Heart left ventricle (tissue), 16 donors: ENCODE data around the gene FGF14. TPM values are rescaled to one million over a fixed set of nuclear protein-coding genes. Genes with fewer than 3 reads are reported as not detected.

ENCODE experiments used
- ATAC-seq, 4 donors: fragments of 200-7000 bp; cut with Tn5 transposase; one replicate each; pipeline ENCODE4 v1.9.1; 2020 to 2022; ENCODE audit warnings: moderate library complexity in 4 of 4, mild to moderate bottlenecking in 3 of 4, moderate number of reproducible peaks in 1 of 4
- DNase-seq, 5 donors: peaks; one replicate each; pipeline ENCODE4 v3.0.0-alpha.2; 2020
- H3K27ac ChIP-seq, 12 donors: fragments of 200-600 bp; sonication (generic) in 4 of 12; one replicate each; pipeline versions ENCODE4 v1.5.0 to v1.8.0; 2016 to 2022; ENCODE audit warnings: mild to moderate bottlenecking in 2 of 12
- H3K27me3 ChIP-seq, 9 donors: fragments of 200-600 bp; sonication (generic) in 2 of 9; one replicate each; pipeline versions ENCODE4 v1.5.1 to v1.8.0; 2016 to 2022; ENCODE audit warnings: mild to moderate bottlenecking in 3 of 9
- H3K36me3 ChIP-seq, 9 donors: fragments of 200-600 bp; sonication (generic) in 2 of 9; one replicate each; pipeline versions ENCODE4 v1.5.0 to v1.8.0; 2018 to 2022; ENCODE audit warnings: mild to moderate bottlenecking in 2 of 9
- H3K4me1 ChIP-seq, 12 donors: fragments of 200-600 bp; sonication (generic) in 4 of 12; one replicate each; pipeline versions ENCODE4 v1.5.0 to v1.8.0; 2016 to 2022; ENCODE audit warnings: mild to moderate bottlenecking in 3 of 12
- H3K4me3 ChIP-seq, 12 donors: fragments of 200-600 bp; sonication (generic) in 4 of 12; one replicate each; pipeline versions ENCODE4 v1.5.0 to v1.8.0; 2017 to 2022; ENCODE audit warnings: mild to moderate bottlenecking in 9 of 12, moderate library complexity in 4 of 12
- H3K9me3 ChIP-seq, 12 donors: fragments of 200-600 bp; sonication (generic) in 4 of 12; one replicate each; pipeline versions ENCODE4 v1.5.0 to v1.8.0; 2016 to 2022; ENCODE audit warnings: mild to moderate bottlenecking in 1 of 12
- POLR2A ChIP-seq, 2 donors: fragments of 450-650 bp; IDR thresholded peaks; one replicate each; pipeline ENCODE4 v1.6.1; 2017; ENCODE audit warnings: antibody characterized with exemption in 2 of 2, mild to moderate bottlenecking in 2 of 2, moderate library complexity in 2 of 2
- WGBS, 4 donors: extraction: QIAGEN DNeasy Blood & Tissue Kit in 2 of 4; methylation state at CpG; one replicate each; pipeline versions ENCODE4 v1.1.5 to v1.1.7; 2013 to 2018; 5-methylcytosine and 5-hydroxymethylcytosine counted together
- intact Hi-C, 10 donors: fragments of 100-400 bp; cut with DNase I; formaldehyde crosslinking; loops; one replicate each; pipeline versions ENCODE4 v1.11.1 to v1.14.2; 2022
- polyA plus RNA-seq, 2 donors: library from polyadenylated mRNA; stranded (reverse); fragments of 200-250 nt; gene quantifications; one replicate each; pipeline ENCODE4 v1.2.3, GENCODE V29; 2013
- total RNA-seq, 9 donors: library from RNA; depleted of rRNA in 2 of 9; stranded (reverse); fragments of >200 nt in 2 of 9; fragmentation: NEBNext Ultra II Directional in 3 of 9; extraction: Animal tissue kit (Norgen Biotek cat#: 25700) in 3 of 9; gene quantifications; one replicate each; pipeline versions ENCODE4 v1.1.0 to v1.2.4, GENCODE V29; 2016 to 2023
- TF ChIP-seq, protein P1 (sequence below), 12 donors: fragments of 200-600 bp; sonication (generic) in 4 of 12; IDR thresholded peaks; one replicate each; pipeline versions ENCODE4 v1.5.0 to v1.8.0; 2018 to 2022; ENCODE audit warnings: antibody characterized with exemption in 12 of 12, mild to moderate bottlenecking in 5 of 12
- donor health status: ischemic (EF 13 %, LVEDD 7.1; RV severe dilation, severe dysfunction).
- donor health status: healthy with polysubstance abuse.
- donor health status: DM: no; HTN: yes; CAD: no.
- donor health status: DM: no; HTN: no; CAD: no.
- donor health status: ischemic (EF 25% LVEDD 6.9; RV normal size, moderate dysfunction).
- donor health status: ischemic (EF 25% LVEDD 5.7; RV mildly dilated, moderate dysfunction).
- donor health status: healthy.
- donor health status: DM: yes; HTN: yes; CAD: no.
- donor health status: ischemic (EF 35%, LVEDD 5.7; RV mildly dilated, moderate dysfunction).
- donor health status: nonischemic (EF 11% LVEDD 7.7; RV severe dilation, severe dysfunction).
- donor health status: DM: yes; HTN: yes; CAD: no.
- donor health status: PGD.
- donor health status: ischemic (EF 29% LVEDD 5.4; RV normal size, mild dysfunction).
- donor health status: nonischemic (EF 23%, LVEDD 6.1; RV moderate dilation, normal function).

Gene FGF14
- total and polyA plus RNA-seq, 11 donors = 0.14 to 6.3 (median 3.9) TPM

DNA sequence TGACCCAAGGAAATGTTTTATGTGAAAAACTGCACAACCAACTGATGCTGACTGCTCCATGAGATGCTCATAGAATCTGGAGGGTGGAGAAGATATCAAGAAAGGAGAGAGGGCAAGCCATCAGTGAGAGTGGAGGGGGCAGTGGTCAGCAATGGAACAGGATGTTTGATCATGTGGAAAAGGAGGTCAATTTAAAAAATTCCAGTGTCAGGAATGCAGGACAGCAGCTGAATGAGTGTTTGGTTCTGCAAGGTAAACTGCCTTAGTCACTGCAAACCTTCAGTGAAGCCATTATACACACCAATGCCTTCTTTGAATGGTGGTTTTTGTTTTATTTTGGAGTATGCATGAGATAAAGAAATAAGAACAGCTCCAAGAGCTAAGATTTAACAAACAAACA, 121.5 kb downstream of the FGF14 start:
- TF ChIP-seq, protein P1, sequence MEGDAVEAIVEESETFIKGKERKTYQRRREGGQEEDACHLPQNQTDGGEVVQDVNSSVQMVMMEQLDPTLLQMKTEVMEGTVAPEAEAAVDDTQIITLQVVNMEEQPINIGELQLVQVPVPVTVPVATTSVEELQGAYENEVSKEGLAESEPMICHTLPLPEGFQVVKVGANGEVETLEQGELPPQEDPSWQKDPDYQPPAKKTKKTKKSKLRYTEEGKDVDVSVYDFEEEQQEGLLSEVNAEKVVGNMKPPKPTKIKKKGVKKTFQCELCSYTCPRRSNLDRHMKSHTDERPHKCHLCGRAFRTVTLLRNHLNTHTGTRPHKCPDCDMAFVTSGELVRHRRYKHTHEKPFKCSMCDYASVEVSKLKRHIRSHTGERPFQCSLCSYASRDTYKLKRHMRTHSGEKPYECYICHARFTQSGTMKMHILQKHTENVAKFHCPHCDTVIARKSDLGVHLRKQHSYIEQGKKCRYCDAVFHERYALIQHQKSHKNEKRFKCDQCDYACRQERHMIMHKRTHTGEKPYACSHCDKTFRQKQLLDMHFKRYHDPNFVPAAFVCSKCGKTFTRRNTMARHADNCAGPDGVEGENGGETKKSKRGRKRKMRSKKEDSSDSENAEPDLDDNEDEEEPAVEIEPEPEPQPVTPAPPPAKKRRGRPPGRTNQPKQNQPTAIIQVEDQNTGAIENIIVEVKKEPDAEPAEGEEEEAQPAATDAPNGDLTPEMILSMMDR (IDR thresholded peaks at IDR 0.05) = no peak
- TF ChIP-seq POLR2A (IDR thresholded peaks at IDR 0.05) = no peak
- ATAC-seq (no peak), DNase-seq (no peak)
- Histone ChIP-seq H3K4me3 (no peak overlapping the region), H3K36me3 (no peaks in the 10 kb centered on the region), H3K4me1 (peaks cover 0 to 18% (median 0%) of the 10 kb centered on the region in 12 donors), H3K27ac (no peak overlapping the region), H3K27me3 (peaks cover 0 to 5% (median 0%) of the 10 kb centered on the region in 9 donors), H3K9me3 (no peaks in the 10 kb centered on the region)
- intact Hi-C loops = no loop called here

DNA sequence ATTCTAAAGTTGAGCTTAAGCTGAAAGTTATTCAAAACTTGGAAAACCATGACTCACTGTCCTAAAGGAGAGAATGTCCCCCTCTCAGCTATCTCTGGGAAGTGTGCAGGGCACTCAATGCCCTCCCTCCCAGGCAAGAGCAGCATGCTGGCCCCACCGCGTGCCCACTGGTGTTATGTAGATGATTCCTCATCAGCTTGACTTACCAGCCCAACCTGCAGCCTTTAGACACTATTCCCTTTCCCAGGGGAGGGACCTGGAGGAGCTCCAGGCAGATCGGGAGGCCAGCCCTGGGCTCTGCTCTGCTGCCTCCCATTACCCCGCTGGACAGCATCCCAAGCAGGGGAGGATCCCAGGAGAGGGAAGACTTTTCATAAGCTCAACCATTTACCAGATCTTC, 124.6 kb downstream of the FGF14 start:
- H3K9me3 ChIP-seq = no peaks in the 10 kb centered on the region
- H3K4me3 ChIP-seq = no peak overlapping the region
- peaks cover 0 to 24% (median 0%) of the 10 kb centered on the region in 12 donors for H3K4me1 ChIP-seq
- intact Hi-C loops = no loop called here
- H3K27ac ChIP-seq = peak overlapping the region in 4 of 12 donors; percentile 30 to 64 (median 47)
- DNase-seq (peak; percentile 35 to 66 (median 45)), ATAC-seq (peak in 3 of 4 donors; percentile 57 to 60 (median 59))
- H3K27me3 ChIP-seq = peaks cover 0 to 5% (median 0%) of the 10 kb centered on the region in 9 donors
- no peaks in the 10 kb centered on the region for H3K36me3 ChIP-seq
- WGBS, 4 donors = 49 to 68% (median 62%) methylated on average over 4 of the region's 4 CpGs
- TF ChIP-seq, protein P1 (IDR thresholded peaks at IDR 0.05) = no peak
- TF ChIP-seq POLR2A (IDR thresholded peaks at IDR 0.05) = no peak

DNA sequence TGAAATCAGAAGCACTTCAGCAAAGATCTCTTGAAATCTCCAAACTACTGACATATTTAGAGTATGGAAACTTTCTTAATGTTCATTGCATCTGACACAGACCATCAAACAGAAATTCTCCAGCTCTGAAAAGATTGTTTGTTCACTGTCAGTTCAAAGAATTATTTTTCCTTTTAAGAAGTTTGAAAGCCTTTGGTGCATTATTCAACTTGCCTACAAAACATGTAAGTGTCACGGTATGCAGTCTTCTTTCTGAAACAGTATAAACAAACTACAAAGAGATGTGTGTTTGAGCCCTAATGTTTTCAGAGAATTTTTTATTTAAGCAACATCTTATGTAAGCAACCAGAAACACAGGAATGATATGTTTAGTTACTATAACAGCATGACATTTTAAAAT, 125.4 kb downstream of the FGF14 start:
- DNase-seq = no peak
- Histone ChIP-seq H3K27ac (peak overlapping the region in 6 of 12 donors; percentile 1 to 64 (median 22)), H3K4me1 (peaks cover 0 to 24% (median 0%) of the 10 kb centered on the region in 12 donors), H3K27me3 (peaks cover 0 to 5% (median 0%) of the 10 kb centered on the region in 9 donors), H3K36me3 (no peaks in the 10 kb centered on the region), H3K4me3 (no peak overlapping the region), H3K9me3 (no peaks in the 10 kb centered on the region)
- WGBS, 4 donors = 69 to 87% (median 82%) methylated on average over 1 of the region's 1 CpG
- intact Hi-C loops = no loop called here
- TF ChIP-seq POLR2A (IDR thresholded peaks at IDR 0.05) = no peak
- TF ChIP-seq, protein P1 (IDR thresholded peaks at IDR 0.05) = no peak
- no peak for ATAC-seq

DNA sequence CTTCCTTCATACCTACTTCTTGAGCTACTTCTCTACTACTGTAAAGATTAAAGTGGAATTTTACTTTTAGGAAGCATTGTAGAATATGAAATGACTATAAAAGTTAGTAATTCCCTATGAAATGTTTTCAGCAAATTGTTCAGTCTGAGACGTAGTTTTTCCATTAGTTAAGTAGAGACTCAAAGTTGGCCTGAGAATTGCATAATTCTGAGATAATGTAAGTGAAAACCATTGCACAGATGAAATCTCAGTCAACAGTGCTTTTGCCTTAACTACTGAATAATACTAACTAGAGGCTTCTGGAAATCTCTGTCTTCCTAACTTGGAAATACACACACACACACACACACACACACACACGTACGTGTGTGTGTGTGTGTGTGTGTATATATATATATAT, 125.9 kb downstream of the FGF14 start:
- Histone ChIP-seq H3K27ac (peak overlapping the region in 6 of 12 donors; percentile 0 to 70 (median 34)), H3K9me3 (no peaks in the 10 kb centered on the region), H3K36me3 (no peaks in the 10 kb centered on the region), H3K27me3 (peaks cover 0 to 5% (median 0%) of the 10 kb centered on the region in 9 donors), H3K4me3 (no peak overlapping the region), H3K4me1 (peaks cover 0 to 24% (median 0%) of the 10 kb centered on the region in 12 donors)
- intact Hi-C loops = no loop called here
- WGBS, 4 donors = 34 to 65% (median 44%) methylated on average over 3 of the region's 3 CpGs
- peak in 2 of 4 donors; percentile 41 to 47 for ATAC-seq
- DNase-seq = no peak
- TF ChIP-seq, protein P1 (IDR thresholded peaks at IDR 0.05) = no peak
- no peak for TF ChIP-seq POLR2A (IDR thresholded peaks at IDR 0.05)
